ENCODE measurements around the gene PTPRN2. TPM values are rescaled to one million over a fixed set of nuclear protein-coding genes. Genes with fewer than 3 reads are reported as not detected.
"Not testable (repeated sequence)": the region's sequence is repeated elsewhere in the genome, so short reads cannot be mapped to it uniquely, and the experiment has no call there.

Gene PTPRN2
- total RNA-seq, 1 experiment from 2014 or later, result not detected

DNA sequence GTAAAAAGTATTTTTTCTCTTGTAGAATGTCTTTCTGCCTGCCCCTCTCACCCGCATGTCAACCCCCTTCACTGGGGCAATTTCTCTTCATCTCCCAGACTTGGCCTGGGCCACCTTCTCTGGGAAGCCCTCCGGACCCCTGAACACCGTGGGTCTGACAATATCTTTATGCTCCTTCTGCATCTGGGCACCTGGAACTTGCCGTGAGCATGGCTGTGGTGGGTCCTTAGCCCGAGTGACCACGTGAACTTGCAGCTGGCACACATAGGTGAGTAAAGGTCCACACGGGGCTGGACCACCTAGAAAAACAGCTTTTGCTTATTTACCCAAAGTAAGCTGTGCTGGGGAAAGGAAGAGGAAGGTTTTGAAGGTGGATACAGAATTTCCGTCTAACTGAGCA lies 650.6 kb downstream of the PTPRN2 start:
- ChIA-PET POLR2A (ENCODE audit: unreplicated experiment) (no interaction called here), CTCF (no interaction called here)
- no peak for DNase-seq
- TF ChIP-seq EZH2 (IDR thresholded peaks at IDR 0.05; ENCODE audit: low read depth), result no peak
- TF ChIP-seq, protein P1, sequence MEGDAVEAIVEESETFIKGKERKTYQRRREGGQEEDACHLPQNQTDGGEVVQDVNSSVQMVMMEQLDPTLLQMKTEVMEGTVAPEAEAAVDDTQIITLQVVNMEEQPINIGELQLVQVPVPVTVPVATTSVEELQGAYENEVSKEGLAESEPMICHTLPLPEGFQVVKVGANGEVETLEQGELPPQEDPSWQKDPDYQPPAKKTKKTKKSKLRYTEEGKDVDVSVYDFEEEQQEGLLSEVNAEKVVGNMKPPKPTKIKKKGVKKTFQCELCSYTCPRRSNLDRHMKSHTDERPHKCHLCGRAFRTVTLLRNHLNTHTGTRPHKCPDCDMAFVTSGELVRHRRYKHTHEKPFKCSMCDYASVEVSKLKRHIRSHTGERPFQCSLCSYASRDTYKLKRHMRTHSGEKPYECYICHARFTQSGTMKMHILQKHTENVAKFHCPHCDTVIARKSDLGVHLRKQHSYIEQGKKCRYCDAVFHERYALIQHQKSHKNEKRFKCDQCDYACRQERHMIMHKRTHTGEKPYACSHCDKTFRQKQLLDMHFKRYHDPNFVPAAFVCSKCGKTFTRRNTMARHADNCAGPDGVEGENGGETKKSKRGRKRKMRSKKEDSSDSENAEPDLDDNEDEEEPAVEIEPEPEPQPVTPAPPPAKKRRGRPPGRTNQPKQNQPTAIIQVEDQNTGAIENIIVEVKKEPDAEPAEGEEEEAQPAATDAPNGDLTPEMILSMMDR (conservative IDR thresholded peaks at IDR 0.05), result no peak
- no peak overlapping the region for H2AFZ ChIP-seq
- H3K79me2 ChIP-seq (ENCODE audit: low read depth), result no peaks in the 10 kb centered on the region
- H3K27ac ChIP-seq, result no peak overlapping the region
- no peaks in the 10 kb centered on the region for H3K4me1 ChIP-seq (replicated peaks; ENCODE audit: insufficient read depth)
- H3K9me3 ChIP-seq (ENCODE audit: insufficient read depth, low read depth), result peaks cover 8% of the 10 kb centered on the region; the same call in 1 of the 2 replicates
- intact Hi-C loops (cut with micrococcal nuclease; ENCODE audit: unreplicated experiment), result no loop called here
- peaks cover 25% of the 10 kb centered on the region for H3F3A ChIP-seq (ENCODE audit: insufficient read depth, low read depth)
- no peaks in the 10 kb centered on the region for H3K36me3 ChIP-seq (ENCODE audit: low read depth)
- no peak overlapping the region for H3K4me2 ChIP-seq
- no TSS peak for BruUV-seq (replicated peaks)
- H3K27me3 ChIP-seq (ENCODE audit: insufficient read depth, low read depth), result peaks cover 56% of the 10 kb centered on the region
- no peaks in the 10 kb centered on the region for H4K20me1 ChIP-seq (ENCODE audit: insufficient read depth)
- no peaks in the 10 kb centered on the region for H3K9me2 ChIP-seq (ENCODE audit: insufficient read depth)
- no peak overlapping the region for H3K4me3 ChIP-seq

DNA sequence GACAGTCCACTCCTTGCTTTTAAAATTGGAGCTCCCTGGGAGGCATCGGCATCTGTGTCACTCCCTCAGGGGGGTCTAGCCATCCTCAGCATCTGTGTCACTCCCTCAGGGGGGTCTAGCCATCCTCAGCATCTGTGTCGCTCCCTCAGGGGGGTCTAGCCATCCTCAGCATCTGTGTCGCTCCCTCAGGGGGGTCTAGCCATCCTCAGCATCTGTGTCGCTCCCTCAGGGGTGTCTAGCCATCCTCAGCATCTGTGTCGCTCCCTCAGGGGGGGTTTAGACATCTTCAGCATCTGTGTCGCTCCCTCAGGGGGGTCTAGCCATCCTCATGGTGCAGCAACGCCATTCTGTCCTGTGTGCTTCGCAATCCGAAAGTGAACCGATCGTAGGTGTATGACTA lies 651.9 kb downstream of the PTPRN2 start:
- POLR2A ChIA-PET (ENCODE audit: unreplicated experiment); DNase-seq; H3K4me2 ChIP-seq; H3K4me1 ChIP-seq (replicated peaks; ENCODE audit: insufficient read depth); intact Hi-C loops (cut with micrococcal nuclease; ENCODE audit: unreplicated experiment); CTCF ChIA-PET; H3K36me3 ChIP-seq (ENCODE audit: low read depth); H3K4me3 ChIP-seq; BruUV-seq (replicated peaks); H3K9me3 ChIP-seq (ENCODE audit: insufficient read depth, low read depth); H2AFZ ChIP-seq; H3K79me2 ChIP-seq (ENCODE audit: low read depth); H3K27ac ChIP-seq; H4K20me1 ChIP-seq (ENCODE audit: insufficient read depth); H3K9me2 ChIP-seq (ENCODE audit: insufficient read depth): not testable (repeated sequence)
- peaks cover 31% of the 10 kb centered on the region for H3F3A ChIP-seq (ENCODE audit: insufficient read depth, low read depth)
- peaks cover 49% of the 10 kb centered on the region for H3K27me3 ChIP-seq (ENCODE audit: insufficient read depth, low read depth)

DNA sequence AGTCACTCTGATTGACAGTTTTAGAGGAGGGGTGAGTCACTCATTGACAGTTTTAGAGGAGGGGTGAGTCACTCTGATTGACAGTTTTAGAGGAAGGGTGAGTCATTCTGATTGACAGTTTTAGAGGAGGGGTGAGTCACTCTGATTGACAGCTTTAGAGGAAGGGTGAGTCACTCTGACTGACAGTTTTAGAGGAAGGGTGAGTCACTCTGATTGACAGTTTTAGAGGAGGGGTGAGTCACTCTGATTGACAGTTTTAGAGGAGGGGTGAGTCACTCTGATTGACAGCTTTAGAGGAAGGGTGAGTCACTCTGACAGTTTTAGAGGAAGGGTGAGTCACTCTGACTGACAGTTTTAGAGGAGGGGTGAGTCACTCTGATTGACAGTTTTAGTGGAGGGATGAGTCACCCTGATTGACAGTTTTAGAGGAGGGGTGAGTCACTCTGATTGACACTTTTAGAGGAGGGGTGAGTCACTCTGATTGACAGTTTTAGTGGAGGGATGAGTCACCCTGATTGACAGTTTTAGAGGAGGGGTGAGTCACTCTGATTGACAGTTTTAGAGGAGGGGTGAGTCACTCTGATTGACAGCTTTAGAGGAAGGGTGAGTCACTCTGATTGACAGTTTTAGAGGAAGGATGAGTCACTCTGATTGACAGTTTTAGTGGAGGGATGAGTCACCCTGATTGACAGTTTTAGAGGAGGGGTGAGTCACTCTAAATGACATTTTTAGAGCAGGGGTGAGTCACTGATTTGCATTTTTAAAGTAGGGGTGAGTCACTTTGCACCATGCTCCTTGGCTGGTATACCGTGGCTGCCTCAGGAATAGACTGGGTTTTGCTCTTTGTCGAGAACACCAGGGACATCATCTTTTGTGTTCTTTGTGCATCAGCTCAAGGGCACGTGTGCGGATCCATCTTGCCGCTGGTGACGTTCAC lies 654.1 kb downstream of the PTPRN2 start:
- H3K27me3 ChIP-seq (ENCODE audit: insufficient read depth, low read depth), result peaks cover 44% of the 10 kb centered on the region
- H3K9me2 ChIP-seq (ENCODE audit: insufficient read depth); H3K27ac ChIP-seq; H3K36me3 ChIP-seq (ENCODE audit: low read depth); H3K4me2 ChIP-seq; POLR2A ChIA-PET (ENCODE audit: unreplicated experiment); H3K4me1 ChIP-seq (replicated peaks; ENCODE audit: insufficient read depth); CTCF ChIA-PET; H3K79me2 ChIP-seq (ENCODE audit: low read depth); intact Hi-C loops (cut with micrococcal nuclease; ENCODE audit: unreplicated experiment); H4K20me1 ChIP-seq (ENCODE audit: insufficient read depth); H2AFZ ChIP-seq; H3K9me3 ChIP-seq (ENCODE audit: insufficient read depth, low read depth); BruUV-seq (replicated peaks); H3K4me3 ChIP-seq: not testable (repeated sequence)
- DNase-seq, result peak in 1 of 2 experiments; percentile 50
- peaks cover 31% of the 10 kb centered on the region for H3F3A ChIP-seq (ENCODE audit: insufficient read depth, low read depth)

DNA sequence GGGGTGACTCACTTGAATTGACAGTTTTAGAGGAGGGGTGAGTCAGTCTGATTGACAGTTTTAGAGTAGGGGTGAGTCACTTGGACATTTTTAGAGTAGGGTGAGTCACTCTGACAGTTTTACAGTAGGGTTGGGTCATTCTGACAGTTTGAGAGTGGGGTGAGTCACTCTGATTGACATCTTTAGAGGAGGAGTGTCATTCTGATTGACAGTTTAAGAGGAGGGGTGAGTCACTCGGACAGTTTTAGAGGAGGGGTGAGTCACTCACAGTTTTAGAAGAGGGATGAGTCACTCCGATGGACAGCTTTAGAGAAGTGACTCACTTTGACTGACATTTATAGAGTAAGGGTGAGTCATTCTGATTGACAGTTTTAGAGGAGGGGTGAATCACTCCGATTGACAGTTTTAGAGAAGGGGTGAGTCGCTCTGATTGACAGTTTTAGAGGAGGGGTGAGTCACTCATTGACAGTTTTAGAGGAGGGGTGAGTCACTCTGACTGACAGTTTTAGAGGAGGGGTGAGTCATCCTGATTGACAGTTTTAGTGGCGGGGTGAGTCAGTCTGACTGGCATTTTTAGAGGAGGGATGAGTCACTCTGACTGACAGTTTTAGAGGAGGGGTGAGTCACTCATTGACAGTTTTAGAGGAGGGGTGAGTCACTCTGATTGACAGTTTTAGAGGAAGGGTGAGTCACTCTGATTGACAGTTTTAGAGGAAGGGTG lies 655.0 kb downstream of the PTPRN2 start:
- peaks cover 43% of the 10 kb centered on the region for H3K27me3 ChIP-seq (ENCODE audit: insufficient read depth, low read depth)
- no TSS peak for BruUV-seq (replicated peaks)
- POLR2A ChIA-PET (ENCODE audit: unreplicated experiment), result no interaction called here
- H3K4me1 ChIP-seq (replicated peaks; ENCODE audit: insufficient read depth), result no peaks in the 10 kb centered on the region
- no peak overlapping the region for H3K27ac ChIP-seq
- CTCF ChIA-PET, result no interaction called here
- no peaks in the 10 kb centered on the region for H3K79me2 ChIP-seq (ENCODE audit: low read depth)
- no peak overlapping the region for H3K4me2 ChIP-seq
- H4K20me1 ChIP-seq (ENCODE audit: insufficient read depth), result no peaks in the 10 kb centered on the region
- TF ChIP-seq, protein P1 (conservative IDR thresholded peaks at IDR 0.05), result no peak
- no peak for TF ChIP-seq EZH2 (IDR thresholded peaks at IDR 0.05; ENCODE audit: low read depth)
- intact Hi-C loops (cut with micrococcal nuclease; ENCODE audit: unreplicated experiment), result no loop called here
- peak in 1 of 2 experiments; percentile 54 for DNase-seq
- no peaks in the 10 kb centered on the region for H3K9me2 ChIP-seq (ENCODE audit: insufficient read depth)
- no peaks in the 10 kb centered on the region for H3K36me3 ChIP-seq (ENCODE audit: low read depth)
- H2AFZ ChIP-seq, result no peak overlapping the region
- H3K9me3 ChIP-seq (ENCODE audit: insufficient read depth, low read depth), result peaks cover 8% of the 10 kb centered on the region; the same call in 1 of the 2 replicates
- H3F3A ChIP-seq (ENCODE audit: insufficient read depth, low read depth), result peaks cover 31% of the 10 kb centered on the region
- H3K4me3 ChIP-seq, result no peak overlapping the region

All from PC-9 (cell line).